VCaP (cell line): ENCODE data around the gene ETV5.

Experiments
- H3K27ac ChIP-seq: fragments of 450-650 bp; 2 replicates; pipeline ENCODE4 v1.5.1; 2017
- TF ChIP-seq, protein P1 (sequence below): fragments of 450-650 bp; conservative IDR thresholded peaks from 2 replicates; pipeline ENCODE4 v1.5.1; 2017; ENCODE audit warnings: mild to moderate bottlenecking, moderate library complexity

Gene ETV5

DNA sequence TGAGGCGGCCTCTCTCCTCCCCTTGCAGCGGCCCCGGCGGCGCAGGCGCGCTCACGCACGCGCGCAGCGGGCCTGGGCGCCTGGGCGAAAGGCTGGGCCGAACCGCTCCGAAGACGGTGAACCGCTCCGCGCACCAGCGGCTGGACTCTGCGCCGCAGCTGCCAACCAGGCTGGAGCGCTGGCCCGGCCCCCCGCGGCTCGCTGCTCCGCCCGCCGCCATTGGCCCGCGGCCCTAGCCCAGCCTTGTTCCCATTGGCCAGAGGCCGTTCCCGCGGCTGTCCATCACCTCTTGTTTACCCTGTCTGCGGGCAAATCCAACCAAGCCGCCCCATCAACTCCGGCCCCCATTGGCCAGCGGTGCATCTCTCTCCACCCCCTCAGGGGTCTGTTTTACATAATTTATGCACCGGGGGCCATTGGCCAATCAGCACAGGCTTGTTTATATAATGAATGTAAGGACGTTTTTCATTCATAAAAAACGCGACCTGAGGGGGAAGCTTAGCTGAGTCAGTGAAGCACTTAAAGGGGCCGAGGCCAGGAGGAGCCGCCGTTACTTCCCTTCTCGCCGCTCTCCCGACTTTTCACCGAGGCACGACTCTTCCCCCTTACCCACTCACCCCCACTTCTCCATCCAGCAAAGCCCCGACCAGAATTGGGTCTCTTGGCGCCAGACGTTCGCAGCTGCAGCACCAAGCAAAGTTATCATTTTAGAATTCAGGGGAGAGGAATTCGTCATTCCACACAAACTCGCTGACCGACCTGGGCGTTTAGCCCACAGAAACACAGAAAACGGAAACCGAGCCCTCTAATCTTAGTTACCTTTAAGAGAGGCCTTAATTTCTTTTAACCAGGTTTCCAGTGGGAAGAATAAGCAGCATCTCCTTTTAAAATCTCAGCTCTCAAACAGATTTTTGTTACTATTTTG is at the start of gene ETV5:
Gene ETV5, minus strand, starts transcription at position 149 of the 925 bp plus-strand sequence. CDS start 3,221 bp downstream, outside the sequence.
- no peak within 1 kb of the TSS for H3K27ac ChIP-seq
- TF ChIP-seq, protein P1, sequence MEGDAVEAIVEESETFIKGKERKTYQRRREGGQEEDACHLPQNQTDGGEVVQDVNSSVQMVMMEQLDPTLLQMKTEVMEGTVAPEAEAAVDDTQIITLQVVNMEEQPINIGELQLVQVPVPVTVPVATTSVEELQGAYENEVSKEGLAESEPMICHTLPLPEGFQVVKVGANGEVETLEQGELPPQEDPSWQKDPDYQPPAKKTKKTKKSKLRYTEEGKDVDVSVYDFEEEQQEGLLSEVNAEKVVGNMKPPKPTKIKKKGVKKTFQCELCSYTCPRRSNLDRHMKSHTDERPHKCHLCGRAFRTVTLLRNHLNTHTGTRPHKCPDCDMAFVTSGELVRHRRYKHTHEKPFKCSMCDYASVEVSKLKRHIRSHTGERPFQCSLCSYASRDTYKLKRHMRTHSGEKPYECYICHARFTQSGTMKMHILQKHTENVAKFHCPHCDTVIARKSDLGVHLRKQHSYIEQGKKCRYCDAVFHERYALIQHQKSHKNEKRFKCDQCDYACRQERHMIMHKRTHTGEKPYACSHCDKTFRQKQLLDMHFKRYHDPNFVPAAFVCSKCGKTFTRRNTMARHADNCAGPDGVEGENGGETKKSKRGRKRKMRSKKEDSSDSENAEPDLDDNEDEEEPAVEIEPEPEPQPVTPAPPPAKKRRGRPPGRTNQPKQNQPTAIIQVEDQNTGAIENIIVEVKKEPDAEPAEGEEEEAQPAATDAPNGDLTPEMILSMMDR, result no peak

DNA sequence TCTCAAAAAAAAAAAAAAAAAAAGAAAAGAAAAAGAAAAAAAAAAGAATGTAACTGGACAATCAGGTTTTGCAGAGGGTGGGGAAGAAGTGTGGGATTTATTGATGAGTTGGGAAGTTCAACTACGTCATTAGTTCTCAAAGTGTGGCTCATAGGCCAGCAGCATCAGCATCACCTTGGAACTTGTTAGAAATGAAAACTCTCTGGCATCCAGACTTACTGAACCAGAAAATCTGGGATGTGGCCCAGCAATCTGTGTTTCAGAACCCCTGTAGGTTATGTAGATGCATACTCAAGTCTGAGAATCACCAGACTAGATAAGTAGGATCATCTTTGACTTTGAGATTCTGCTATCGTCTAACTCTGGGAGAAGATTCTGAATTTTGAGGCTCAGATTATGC is 45.8 kb upstream of the ETV5 start:
- H3K27ac ChIP-seq, result no peak overlapping the region
- TF ChIP-seq, protein P1, result no peak

DNA sequence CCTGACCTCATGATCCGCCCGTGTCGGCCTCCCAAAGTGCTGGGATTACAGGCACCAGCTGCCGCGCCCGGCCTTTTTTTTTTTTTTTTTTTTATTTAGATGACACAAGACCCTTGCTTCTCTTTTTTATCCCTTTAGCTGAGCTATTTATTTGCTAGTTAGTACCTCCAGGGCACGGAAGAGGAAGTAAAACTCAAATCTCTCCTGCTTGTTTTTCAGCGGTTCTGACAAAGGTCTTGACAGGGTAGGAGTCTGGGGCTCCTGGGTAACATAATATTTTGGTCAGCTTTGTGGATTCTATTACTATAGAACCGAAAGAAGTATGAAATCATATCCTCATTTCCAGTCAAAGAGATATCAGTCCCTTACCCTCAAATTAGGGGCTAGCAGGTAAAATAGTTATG is 44.0 kb upstream of the ETV5 start:
- TF ChIP-seq, protein P1, result no peak

DNA sequence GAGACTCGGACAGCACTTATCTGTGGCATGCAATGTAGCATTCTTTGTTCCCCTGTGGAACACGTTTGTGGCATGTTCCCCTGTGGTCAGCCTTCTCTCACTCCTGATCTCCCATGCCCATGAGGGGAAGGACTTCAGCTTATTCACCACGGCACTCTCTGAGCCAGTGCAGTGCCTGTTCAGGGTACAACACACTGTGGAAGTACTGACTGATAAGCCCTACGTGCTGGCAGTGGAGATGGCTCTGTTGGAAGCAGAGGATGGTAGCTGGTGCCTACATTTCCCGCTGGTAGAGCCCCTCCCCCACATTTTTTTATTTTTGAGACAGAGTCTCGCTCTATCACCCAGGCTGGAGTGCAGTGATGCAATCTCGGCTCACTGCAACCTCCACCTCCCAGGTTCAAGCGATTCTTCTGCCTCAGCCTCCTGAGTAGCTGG is 43.5 kb upstream of the ETV5 start:
- TF ChIP-seq, protein P1, result no peak
- H3K27ac ChIP-seq, result no peak overlapping the region

More for the DNA sequence above, 44.0 kb upstream of the ETV5 start:
- H3K27ac ChIP-seq, result no peak overlapping the region

DNA sequence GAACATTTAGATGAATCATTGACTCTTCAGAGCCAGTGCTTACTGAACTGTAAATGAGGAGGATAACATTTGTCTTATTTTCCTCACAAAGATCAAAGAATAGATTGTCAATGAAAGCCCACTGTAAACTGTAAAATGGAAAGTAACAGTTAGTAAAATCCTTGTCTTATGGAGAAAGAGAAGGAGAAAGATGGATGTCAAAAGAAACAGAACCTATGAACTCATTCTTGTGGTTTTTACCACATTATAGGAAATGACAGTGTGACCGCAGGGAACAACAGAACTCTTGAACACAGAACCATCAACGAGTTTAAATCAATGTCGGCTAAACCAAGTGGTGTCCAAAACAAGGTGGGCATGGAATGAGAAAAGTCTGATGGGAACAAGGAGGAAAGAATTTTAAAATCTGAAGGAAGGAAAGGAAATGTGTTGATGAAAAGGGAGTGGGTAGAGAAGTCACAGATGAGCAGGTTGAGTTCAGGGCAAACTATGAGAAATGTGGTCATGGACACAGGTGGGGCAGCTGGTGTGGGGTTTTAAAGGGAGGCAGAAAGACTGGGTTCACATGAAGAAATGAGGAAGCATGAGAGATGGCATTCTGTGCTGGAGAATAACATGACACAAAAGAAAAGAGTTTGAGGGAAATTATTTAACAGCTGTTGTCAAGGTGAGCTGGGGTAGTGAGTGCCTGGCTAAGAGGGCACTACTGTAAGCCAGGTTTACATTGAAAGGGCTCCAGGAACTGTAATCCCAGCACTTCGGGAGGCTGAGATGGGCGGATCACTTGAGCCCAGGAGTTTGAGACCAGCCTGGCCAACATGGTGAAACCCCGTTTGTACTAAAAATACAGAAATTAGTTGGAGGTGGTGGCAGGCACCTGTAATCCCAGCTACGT is 42.4 kb upstream of the ETV5 start:
- H3K27ac ChIP-seq, result no peak overlapping the region
- TF ChIP-seq, protein P1, result no peak

DNA sequence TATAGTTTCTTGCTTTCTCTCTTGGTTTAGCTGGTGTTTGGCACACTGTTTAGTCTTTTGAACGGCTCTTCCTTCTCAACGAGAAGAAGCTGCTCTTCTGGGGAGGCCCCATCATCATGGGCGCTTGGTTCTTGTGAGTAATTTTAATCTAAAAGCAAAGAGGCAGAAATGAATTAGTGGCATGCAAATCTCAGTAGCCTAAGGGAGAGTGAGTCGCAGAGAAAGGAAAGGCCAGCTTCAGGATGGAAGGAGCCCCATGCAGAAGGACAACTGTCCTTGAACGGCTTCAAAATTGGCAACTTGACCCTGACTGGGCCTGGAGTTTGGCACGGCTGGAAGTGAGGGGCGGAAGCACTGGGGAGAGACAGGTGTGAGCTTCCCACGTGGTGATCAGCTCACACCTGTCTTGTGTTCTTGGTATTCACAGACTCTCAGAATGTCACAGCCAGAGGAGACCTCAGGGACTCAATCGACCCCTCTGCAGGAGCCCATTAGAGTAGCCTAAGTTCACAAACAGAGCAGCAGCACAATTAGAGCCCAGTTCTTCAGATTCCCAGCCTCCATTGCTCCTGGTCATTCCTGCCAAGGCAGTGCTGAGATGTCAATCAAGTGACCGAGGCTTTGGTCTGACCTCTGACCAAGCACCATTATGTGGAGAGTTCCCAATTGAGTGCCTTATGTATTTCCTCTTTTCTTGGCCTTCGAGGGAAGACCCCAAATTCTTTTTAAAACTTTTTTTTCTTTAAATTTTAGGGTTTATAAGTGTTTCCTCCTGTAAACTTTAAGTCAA is 41.3 kb upstream of the ETV5 start:
- no peak overlapping the region for H3K27ac ChIP-seq
- TF ChIP-seq, protein P1, result no peak
